SIG-M5 treated with dmso at 0.1 percent for 504 hours (cell line): ENCODE results near the gene THSD8.
"Not testable (repeated sequence)": the region's sequence is repeated elsewhere in the genome, so short reads cannot be mapped to it uniquely, and the experiment has no call there.

Source experiments
- DNase-seq: peaks from one replicate; lab custom pipeline; 2025; ENCODE audit not compliant: unreplicated experiment; lab: John Stamatoyannopoulos, UW

The THSD8 gene

DNA sequence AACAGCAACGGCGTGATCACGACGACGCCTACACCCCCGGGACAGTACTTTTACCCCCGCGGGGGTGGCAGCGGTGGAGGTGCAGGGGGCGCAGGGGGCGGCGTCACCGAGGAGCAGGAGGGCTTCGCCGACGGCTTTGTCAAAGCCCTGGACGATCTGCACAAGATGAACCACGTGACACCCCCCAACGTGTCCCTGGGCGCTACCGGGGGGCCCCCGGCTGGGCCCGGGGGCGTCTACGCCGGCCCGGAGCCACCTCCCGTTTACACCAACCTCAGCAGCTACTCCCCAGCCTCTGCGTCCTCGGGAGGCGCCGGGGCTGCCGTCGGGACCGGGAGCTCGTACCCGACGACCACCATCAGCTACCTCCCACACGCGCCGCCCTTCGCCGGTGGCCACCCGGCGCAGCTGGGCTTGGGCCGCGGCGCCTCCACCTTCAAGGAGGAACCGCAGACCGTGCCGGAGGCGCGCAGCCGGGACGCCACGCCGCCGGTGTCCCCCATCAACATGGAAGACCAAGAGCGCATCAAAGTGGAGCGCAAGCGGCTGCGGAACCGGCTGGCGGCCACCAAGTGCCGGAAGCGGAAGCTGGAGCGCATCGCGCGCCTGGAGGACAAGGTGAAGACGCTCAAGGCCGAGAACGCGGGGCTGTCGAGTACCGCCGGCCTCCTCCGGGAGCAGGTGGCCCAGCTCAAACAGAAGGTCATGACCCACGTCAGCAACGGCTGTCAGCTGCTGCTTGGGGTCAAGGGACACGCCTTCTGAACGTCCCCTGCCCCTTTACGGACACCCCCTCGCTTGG is 9.6 kb upstream of the THSD8 start:
- DNase-seq: peak; percentile 67

DNA sequence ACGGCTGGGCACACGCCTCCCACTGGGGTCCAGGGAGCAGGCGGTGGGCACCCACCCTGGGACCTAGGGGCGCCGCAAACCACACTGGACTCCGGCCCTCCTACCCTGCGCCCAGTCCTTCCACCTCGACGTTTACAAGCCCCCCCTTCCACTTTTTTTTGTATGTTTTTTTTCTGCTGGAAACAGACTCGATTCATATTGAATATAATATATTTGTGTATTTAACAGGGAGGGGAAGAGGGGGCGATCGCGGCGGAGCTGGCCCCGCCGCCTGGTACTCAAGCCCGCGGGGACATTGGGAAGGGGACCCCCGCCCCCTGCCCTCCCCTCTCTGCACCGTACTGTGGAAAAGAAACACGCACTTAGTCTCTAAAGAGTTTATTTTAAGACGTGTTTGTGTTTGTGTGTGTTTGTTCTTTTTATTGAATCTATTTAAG is 9.0 kb upstream of the THSD8 start:
- no peak for DNase-seq

GRCh38 chr19:12793290-12794195 is 8.3 kb upstream of the THSD8 start:
- peak; percentile 73 for DNase-seq

GRCh38 chr19:12794196-12794941 is 7.5 kb upstream of the THSD8 start:
- DNase-seq: peak; percentile 59

GRCh38 chr19:12794971-12795381 is 6.9 kb upstream of the THSD8 start:
- no peak for DNase-seq

DNA sequence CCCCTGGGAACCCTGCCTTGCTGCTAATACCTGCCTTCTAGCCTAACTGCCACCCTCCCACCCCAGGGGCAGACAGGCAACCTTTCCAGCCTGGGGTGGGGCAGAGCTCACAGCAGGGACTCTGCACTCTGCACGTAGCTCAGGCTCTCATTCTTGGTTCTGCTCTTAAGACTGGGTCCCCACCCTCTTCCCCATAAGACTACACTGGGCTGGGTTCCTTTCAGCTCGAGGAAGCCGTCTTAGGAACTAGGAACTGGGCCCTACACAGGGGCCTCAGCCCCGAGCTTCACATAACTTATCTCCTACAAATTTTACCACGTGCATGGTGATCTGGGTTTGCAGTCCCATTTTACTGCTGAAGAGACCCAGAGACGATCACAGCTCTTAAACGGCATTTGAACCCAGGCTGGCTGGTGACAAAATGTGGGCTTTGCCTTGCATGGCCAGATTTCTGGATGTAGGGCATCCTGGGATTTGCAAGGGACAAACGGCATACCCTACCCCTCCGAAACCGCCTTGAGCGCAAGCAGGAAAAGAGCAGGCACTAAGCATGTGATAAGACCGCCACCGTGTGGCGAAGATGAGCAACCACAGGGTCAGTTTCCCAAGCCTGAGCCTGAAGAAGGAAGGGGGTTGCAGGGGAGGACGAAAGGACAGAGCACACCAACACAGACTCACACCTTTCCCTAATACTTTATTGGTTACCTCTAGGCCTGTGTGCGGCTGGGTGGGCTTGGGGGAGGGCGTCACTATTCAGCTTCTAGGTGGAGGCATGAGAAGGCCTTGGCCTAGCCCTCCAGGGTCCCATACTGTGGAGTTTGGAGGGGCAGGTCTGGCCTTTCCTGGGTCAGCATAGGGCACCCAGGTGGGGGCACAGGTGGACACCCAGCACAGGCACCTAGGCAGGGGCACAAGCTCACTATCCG is 5.5 kb upstream of the THSD8 start:
- DNase-seq: peak; percentile 84

DNA sequence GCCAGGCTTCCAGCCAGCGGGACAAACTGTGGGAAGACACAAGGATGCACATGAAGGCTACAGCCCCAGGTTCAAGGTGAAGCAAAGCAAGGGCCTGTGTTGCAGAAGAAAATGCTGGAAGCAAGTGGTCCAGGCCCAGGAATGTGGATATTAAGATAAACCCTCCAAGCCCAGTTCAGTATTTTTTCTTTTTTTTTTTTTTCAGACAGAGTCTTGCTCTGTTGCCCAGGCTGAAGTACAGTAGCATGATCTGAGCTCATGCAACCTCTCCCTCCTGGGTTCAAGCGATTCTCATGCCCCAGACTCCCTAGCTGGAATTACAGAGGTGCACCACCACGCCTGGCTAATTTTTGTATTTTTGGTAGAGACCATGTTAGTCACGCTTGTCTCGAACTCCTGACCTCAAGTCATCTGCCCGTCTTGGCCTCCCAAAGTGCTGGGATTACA is 4.7 kb upstream of the THSD8 start:
- no peak for DNase-seq

- not testable (repeated sequence) for DNase-seq
Observed at GRCh38 chr19:12797607-12798006, 4.3 kb upstream of the THSD8 start.

DNA sequence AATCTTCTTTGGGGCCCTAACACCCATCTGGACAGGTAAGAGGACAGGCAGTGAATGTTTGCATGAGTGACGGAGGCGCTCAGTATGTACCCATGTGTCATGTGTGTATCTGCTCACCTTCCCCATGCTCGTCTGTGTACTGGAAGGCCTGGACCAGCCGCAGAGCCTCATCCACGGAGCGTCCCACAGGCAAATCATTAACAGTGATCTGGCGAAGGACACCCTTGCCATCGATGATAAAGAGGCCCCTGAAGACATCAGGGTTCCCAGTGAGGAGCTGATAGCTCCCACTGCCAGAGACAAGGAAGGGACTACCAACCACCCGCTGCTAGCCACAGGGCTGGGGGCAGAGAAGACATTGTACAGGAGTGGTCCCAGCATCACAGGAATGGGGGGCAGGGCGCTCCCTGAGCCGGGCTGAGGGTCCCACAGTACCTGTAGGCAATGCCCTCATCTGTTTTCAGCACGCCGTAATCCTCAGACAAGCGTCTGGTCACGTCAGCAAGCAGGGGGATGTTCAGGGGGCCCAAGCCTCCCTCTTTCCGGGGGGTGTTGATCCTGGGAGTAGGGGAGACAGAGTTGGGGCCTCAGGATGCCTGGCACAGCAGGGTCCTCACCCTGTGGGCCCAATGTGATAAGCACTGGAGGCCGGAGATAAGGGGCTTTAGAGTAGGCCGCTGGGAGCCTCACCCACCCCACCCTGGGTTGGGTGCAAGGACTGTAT is 2.0 kb upstream of the THSD8 start:
- no peak for DNase-seq

DNA sequence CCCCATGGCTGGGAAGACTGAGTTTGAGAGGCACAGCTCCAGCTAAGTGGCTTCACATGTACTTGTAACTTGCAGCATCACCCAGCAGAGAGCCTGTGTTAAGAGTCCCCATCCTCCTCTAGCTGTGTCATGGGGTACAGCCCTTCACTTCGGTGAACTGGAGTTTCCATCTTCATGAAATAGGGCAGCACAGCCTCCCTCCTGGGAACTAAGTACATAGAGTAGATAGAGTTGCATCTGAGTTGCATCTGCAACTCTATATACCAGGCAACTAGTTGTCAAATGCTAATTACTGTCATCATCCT is 1.5 kb upstream of the THSD8 start:
- DNase-seq: no peak

DNA sequence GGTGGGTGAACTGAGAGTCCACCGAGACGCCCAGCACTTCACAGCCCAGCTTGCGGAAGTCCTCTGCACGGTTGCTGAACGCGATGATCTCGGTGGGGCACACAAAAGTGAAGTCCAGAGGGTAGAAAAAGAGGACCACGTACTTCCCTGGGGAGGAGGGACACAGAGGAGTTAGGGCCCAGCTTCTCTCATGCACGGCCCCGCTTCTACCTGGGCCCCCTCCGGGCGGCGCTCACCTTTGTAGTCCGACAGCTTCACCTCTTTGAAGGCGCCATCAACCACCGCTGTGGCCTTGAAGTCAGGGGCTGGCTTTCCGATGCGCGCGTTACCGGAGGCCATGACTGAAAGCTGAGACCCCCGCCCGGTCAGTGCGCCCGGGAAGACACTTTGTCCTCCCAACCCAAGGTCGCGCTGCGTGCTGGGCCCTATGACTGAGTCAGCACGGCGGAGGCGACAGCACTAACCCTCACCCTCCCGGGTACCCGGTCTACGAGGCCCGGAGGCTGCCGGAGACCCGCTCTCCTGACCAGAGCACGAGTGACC is 875 bp upstream of the THSD8 start:
- no peak for DNase-seq

DNA sequence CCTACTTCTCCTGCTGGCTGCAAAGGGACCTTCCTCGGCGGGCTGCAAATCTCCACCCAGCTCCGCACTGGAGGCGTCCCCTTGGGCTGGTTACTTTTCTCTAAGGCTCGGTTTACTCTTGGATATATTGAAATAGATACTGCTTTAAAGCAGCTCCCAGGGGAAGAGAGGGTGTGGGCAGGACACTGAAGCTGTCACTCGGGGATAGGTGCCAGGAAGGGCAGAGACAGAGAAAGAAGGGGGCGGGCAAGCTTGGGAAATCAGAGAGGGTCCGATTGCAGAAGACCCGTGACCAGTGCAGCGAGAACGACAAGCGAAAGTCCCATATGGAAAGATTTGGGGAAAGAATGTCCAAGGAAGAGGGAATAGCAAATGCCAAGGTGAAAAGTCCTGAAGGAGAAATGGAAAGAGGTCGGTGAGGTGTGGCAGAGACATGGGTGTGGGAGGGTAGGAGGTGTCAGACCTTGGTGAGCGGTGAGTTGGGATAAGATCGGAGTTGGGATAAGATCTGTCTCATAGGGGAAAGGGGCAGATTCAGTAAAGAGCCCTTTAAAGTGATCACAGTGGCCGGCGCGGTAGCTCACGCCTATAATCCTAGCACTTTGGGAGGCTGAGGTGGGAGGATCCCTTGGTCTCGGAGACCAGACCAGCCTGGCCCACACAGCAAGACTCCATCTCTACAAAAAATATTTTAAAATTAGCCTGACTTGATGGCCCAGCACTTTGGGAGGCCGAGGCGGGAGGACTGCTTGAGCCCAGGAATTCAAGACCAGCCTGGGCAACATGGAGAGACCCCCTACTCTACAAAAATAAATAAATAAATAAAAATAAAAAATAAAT is 618 bp downstream of the THSD8 start:
- no peak for DNase-seq

GRCh38 chr19:12804051-12804450 is 2.2 kb downstream of the THSD8 start:
- no peak for DNase-seq

GRCh38 chr19:12806242-12807081 is 4.6 kb downstream of the THSD8 start, which contains the start of gene RNASEH2A:
Gene RNASEH2A, plus strand, starts transcription at chr19:12806584. Its CDS starts 90 bp downstream, at chr19:12806674.
- peak; percentile 81 for DNase-seq

GRCh38 chr19:12815088-12815487 is 13.2 kb downstream of the THSD8 start:
- no peak for DNase-seq

DNA sequence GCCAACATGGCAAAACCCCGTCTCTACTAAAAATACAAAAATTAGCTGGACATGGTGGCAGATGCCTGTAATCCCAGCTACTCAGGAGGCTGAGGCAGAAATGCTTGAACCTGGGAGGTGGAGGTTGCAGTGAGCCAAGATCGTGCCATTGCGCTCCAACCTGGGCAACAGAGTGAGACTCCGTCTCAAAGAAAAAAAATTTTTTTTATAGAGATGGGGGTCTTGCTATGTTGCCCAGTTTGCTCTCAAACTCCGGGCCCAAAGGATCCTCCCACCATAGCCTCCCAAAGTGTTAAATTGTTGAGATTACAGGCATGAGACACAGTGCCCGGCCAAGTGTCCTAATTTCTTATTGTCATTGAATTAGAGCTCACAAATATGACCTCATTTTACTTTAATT is 15.3 kb downstream of the THSD8 start:
- not testable (repeated sequence) for DNase-seq

DNA sequence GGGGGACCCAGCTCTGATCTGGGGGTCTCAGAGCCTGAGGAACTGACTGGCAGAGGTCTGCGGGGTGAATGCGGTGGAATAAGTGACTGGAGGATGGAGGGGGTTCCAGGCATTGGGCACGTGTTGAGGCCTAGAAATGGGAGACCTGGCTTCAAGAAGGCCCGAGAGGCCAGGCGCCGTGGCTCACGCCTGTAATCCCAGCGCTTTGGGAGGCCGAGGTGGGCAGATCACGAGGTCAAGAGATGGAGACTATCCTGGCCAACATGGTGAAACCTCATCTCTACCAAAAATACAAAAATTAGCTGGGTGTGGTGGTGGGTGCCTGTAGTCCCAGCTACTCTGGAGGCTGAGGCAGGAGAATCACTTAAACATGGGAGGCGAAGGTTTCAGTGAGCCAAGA is 15.9 kb downstream of the THSD8 start:
- not testable (repeated sequence) for DNase-seq
